Esophagus muscularis mucosa (tissue), 4 donors: Measurements from ENCODE around the gene SOAT2. TPM values are rescaled to one million over a fixed set of nuclear protein-coding genes. Genes with fewer than 3 reads are reported as not detected.

Experiments used
- DNase-seq: peaks from one replicate; pipeline ENCODE4 v3.0.0-alpha.2; 2017; ENCODE audit errors: extremely low spot score
- H3K27ac ChIP-seq, 4 donors: fragments of 200-600 bp; sonication (generic); replicated peaks in 1 of 4; 1 replicate in 3 of 4; 2 replicates in 1 of 4; pipeline ENCODE4 v1.5.1; 2016 to 2019; ENCODE audit warnings: mild to moderate bottlenecking in 1 of 4
- H3K27me3 ChIP-seq, 4 donors: fragments of 200-600 bp; sonication (generic); one replicate each; pipeline versions ENCODE4 v1.5.1 to v1.6.0; 2016 to 2019
- H3K36me3 ChIP-seq, 4 donors: fragments of 200-600 bp; sonication (generic); one replicate each; pipeline ENCODE4 v1.5.1; 2016 to 2019
- H3K4me1 ChIP-seq, 4 donors: fragments of 200-600 bp; sonication (generic); one replicate each; pipeline ENCODE4 v1.5.1; 2016 to 2019
- H3K4me3 ChIP-seq, 4 donors: fragments of 200-600 bp; sonication (generic); 1 replicate in 2 of 4; 2 replicates in 2 of 4; pipeline ENCODE4 v1.5.1; 2016 to 2019; ENCODE audit warnings: mild to moderate bottlenecking in 4 of 4, moderate library complexity in 1 of 4
- H3K9me3 ChIP-seq, 4 donors: fragments of 200-600 bp; sonication (generic); 1 replicate in 3 of 4; 2 replicates in 1 of 4; pipeline ENCODE4 v1.5.1; 2016 to 2019
- EP300 ChIP-seq: sonication (generic); formaldehyde crosslinking; IDR thresholded peaks from one replicate; pipeline ENCODE4 v1.6.1; 2017; ENCODE audit warnings: antibody characterized with exemption
- POLR2A ChIP-seq: fragments of 450-650 bp; IDR thresholded peaks from one replicate; pipeline ENCODE4 v1.6.1; 2017; ENCODE audit warnings: antibody characterized with exemption, moderate library complexity, mild to moderate bottlenecking, low read depth
- POLR2AphosphoS5 ChIP-seq, 2 donors: sonication (generic); formaldehyde crosslinking; IDR thresholded peaks; one replicate each; pipeline ENCODE4 v1.6.1; 2017; ENCODE audit warnings: antibody characterized with exemption in 2 of 2
- WGBS: methylation state at CpG from one replicate; pipeline ENCODE4 v1.1.5; 2018; 5-methylcytosine and 5-hydroxymethylcytosine counted together
- intact Hi-C: fragments of 100-400 bp; cut with DNase I; formaldehyde crosslinking; loops from one replicate; pipeline ENCODE4 v1.15.1; 2023
- total RNA-seq, 4 donors: library from RNA; depleted of rRNA; stranded (reverse); fragments of >200 nt; gene quantifications; one replicate each; pipeline versions ENCODE4 v1.1.0 to v1.2.1, GENCODE V29; 2016
- TF ChIP-seq, protein P1 (sequence below), 3 experiments: fragments of 200-600 bp in 2 of 3; fragments of 450-650 bp in 1 of 3; sonication (generic) in 2 of 3; IDR thresholded peaks; one replicate each; pipeline ENCODE4 v1.5.1; 2017 to 2019; ENCODE audit warnings: antibody characterized with exemption in 3 of 3, mild to moderate bottlenecking in 2 of 3, moderate library complexity in 1 of 3

Gene SOAT2
- total RNA-seq, 4 donors from 2014 or later = not detected

DNA sequence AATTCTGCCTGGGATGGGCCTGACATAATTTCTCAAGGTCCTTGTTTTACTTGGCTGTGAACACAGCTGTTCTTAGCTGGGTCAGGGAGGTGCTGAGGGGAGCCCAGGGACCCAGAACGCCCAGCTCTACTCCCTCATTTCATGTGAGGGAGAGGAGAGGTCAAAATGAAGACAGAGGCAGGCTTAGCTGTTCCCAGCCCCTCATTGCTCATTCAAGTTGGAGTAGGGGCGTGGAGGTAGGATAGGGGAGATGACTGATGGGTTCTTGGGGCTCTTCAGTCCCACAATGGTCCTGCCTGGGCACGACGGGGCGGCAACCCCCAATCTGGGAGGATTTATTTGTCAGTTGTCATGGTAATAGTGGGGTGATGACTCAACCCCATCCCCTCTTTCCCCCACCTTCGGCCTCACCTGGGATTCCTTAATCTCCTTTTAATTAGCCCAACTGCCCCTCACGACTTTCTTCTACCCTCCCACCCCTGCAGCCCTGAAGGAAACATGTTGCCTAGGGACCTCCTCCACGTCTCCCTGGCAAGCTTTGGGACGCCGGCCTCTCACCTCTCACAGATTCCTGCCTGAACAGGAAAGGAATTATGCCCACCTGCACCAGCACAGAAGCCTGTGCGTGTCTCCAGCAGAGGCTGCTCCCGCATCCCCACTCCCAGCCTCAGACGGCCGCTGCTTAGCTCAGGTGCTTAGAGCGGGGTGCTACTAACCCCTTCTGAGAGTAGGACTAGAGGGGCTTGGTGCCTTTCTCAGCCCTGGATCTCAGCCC is 34.3 kb upstream of the SOAT2 start:
- no peaks in the 10 kb centered on the region for H3K9me3 ChIP-seq
- H3K4me3 ChIP-seq = peak overlapping the region in 1 of 4 donors; percentile 10
- H3K27ac ChIP-seq = peak overlapping the region; percentile 83 to 95 (median 90)
- H3K27me3 ChIP-seq = no peaks in the 10 kb centered on the region
- H3K36me3 ChIP-seq = peaks cover 9 to 60% (median 47%) of the 10 kb centered on the region in 4 donors
- TF ChIP-seq EP300 = no peak
- no peak for TF ChIP-seq POLR2A
- peaks cover 89 to 100% (median 99%) of the 10 kb centered on the region in 4 donors for H3K4me1 ChIP-seq
- intact Hi-C loops = no loop called here
- 79% methylated on average over 15 of the region's 15 CpGs for WGBS
- DNase-seq = peak; percentile 91

DNA sequence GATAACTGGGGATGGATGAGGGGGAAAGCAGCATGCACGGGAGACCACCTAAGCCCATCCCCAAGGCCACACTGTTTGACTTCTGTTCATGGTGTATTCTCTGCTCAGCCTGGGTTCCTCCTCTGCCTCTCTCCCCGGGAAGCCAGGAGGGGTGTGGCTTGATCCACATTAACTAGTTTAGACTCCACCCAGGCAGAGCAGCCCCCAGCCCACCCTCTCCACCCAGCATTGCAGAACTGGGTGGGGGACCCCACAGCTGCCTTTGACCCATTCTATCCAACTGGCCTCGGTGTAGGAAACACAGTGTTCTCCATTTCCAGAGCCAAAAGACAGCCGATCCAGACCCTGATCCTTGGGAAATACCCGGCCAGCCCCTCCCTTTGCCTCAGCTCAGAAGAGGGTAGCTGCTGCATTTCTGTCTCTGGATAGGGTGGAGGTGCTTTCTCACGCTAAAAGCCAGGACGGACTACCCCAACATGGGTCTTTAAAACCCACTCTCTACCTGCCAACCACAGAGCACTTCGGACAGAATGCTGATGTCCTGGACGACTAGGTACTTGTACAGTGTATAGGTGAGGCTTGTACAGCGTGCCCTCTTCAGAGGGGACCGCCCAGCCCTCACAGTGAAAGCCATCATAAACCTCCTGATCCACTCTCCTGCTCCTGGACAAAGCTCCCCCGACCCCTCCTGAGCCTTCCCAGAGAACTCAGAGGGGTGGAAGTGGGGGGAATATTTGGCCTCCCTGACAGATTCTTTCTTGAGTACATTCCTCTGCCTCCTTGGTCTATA is 33.5 kb upstream of the SOAT2 start:
- DNase-seq = peak; percentile 93
- no peaks in the 10 kb centered on the region for H3K9me3 ChIP-seq
- 59% methylated on average over 12 of the region's 12 CpGs for WGBS
- intact Hi-C loops = loop anchor here (10.0 kb wide), 1 partner anchor 85 kb away; no protein-coding TSS in a partner anchor
- peak overlapping the region; percentile 83 to 95 (median 90) for H3K27ac ChIP-seq
- TF ChIP-seq, protein P1, sequence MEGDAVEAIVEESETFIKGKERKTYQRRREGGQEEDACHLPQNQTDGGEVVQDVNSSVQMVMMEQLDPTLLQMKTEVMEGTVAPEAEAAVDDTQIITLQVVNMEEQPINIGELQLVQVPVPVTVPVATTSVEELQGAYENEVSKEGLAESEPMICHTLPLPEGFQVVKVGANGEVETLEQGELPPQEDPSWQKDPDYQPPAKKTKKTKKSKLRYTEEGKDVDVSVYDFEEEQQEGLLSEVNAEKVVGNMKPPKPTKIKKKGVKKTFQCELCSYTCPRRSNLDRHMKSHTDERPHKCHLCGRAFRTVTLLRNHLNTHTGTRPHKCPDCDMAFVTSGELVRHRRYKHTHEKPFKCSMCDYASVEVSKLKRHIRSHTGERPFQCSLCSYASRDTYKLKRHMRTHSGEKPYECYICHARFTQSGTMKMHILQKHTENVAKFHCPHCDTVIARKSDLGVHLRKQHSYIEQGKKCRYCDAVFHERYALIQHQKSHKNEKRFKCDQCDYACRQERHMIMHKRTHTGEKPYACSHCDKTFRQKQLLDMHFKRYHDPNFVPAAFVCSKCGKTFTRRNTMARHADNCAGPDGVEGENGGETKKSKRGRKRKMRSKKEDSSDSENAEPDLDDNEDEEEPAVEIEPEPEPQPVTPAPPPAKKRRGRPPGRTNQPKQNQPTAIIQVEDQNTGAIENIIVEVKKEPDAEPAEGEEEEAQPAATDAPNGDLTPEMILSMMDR (IDR thresholded peaks at IDR 0.05) = no peak
- no peak for TF ChIP-seq EP300
- peak; percentile 49 to 55 for TF ChIP-seq POLR2AphosphoS5 (IDR thresholded peaks at IDR 0.05)
- H3K4me1 ChIP-seq = peaks cover 87 to 100% (median 99%) of the 10 kb centered on the region in 4 donors
- H3K36me3 ChIP-seq = peaks cover 14 to 60% (median 42%) of the 10 kb centered on the region in 4 donors
- no peaks in the 10 kb centered on the region for H3K27me3 ChIP-seq
- peak overlapping the region in 3 of 4 donors; percentile 0 to 16 (median 13) for H3K4me3 ChIP-seq

DNA sequence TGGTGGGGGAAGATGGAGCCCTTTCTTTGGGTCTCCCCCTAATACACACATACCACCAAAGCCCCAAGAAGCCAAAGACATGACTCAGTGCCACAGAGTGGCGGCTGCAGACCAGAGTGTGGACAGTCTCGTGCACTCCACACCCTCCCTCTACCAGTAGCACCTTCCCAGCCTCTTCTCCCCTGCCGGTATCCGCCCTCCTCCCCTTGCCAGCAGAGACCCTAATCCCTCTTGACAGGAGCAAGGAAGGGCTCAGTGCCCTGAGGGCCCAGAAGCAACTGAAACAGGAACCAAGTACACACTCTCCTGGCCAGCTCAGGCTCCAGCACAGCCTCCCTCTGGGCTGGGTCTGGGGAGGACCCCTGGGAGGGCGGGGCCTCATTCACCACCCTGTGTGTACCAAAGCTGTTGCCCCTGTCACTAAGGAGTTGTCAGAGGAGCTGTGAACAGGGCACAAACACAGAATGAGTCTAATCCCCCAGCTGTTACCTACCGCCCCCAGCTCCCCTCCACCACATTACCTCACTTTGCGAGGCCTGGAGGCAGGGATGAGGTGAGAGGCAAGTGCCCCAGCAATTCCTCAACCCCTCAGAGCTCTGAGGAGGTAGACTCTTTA is 32.3 kb upstream of the SOAT2 start:
- intact Hi-C loops = loop anchor here (10.0 kb wide), 1 partner anchor 84 kb away; no protein-coding TSS in a partner anchor
- H3K36me3 ChIP-seq = peaks cover 17 to 60% (median 40%) of the 10 kb centered on the region in 4 donors
- 56% methylated on average over 7 of the region's 7 CpGs for WGBS
- H3K27me3 ChIP-seq = no peaks in the 10 kb centered on the region
- H3K9me3 ChIP-seq = no peaks in the 10 kb centered on the region
- no peak for DNase-seq
- H3K4me3 ChIP-seq = no peak overlapping the region
- TF ChIP-seq POLR2A = no peak
- no peak for TF ChIP-seq EP300
- TF ChIP-seq, protein P1 (IDR thresholded peaks at IDR 0.05) = no peak
- TF ChIP-seq POLR2AphosphoS5 (IDR thresholded peaks at IDR 0.05) = no peak
- peak overlapping the region; percentile 83 to 95 (median 90) for H3K27ac ChIP-seq
- H3K4me1 ChIP-seq = peaks cover 75 to 100% (median 99%) of the 10 kb centered on the region in 4 donors

DNA sequence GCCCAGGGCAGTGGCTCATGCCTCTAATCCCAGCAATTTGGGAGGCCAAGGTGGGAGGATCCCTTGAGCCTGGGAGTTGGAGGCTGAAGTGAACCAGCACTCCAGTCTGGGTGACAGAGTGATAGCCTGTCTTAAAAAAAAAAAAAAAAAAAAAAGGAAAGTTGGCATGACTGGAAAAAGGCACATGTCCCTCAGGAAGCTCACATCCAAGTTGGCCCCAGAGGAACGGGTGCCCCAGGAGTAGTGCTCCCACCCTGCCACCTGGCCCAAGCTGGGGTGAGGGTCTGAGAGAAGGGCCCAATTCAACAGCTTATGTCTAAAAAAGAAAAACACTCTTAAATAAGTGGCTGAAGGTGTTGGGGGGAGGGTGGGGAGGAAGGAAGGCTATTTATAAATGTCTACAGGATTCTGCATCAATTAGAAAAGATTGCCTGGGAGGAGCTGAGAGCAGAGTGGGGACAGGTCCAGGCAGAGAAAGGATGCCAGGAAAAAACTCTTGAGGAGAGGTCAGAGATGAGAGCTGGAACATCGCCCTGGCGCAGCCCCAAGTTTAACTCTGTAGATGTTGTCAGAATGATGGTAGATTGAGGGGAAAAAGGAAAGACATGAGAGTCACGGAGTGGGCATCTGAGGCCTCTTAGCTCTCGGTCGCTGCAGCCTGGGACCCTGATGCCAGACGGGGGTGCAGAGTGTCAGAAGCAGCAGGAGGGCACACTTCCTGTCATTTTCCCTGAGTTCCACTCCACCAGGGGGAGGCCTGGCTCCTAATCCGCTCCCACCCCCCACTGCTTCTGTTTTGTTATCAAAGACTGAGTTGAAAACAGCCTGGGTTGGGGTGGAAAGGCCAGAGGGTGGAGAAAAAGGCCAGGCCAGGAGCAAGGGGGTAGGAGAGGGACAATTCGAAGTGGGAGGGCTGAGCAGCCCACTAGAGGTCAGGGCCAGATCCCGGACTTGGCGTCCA is 31.4 kb upstream of the SOAT2 start:
- Histone ChIP-seq H3K4me3 (peak overlapping the region; percentile 1 to 34 (median 13)), H3K4me1 (peaks cover 67 to 100% (median 99%) of the 10 kb centered on the region in 4 donors), H3K27ac (peak overlapping the region; percentile 83 to 95 (median 90)), H3K9me3 (no peaks in the 10 kb centered on the region), H3K27me3 (no peaks in the 10 kb centered on the region), H3K36me3 (peaks cover 25 to 60% (median 41%) of the 10 kb centered on the region in 4 donors)
- TF ChIP-seq EP300 (no peak), POLR2A (no peak), POLR2AphosphoS5 (IDR thresholded peaks at IDR 0.05) (peak; percentile 56 to 65)
- TF ChIP-seq, protein P1 (IDR thresholded peaks at IDR 0.05) = peak in 1 of 3 experiments; percentile 7
- intact Hi-C loops = loop anchor here (10.0 kb wide), 1 partner anchor 83 kb away; no protein-coding TSS in a partner anchor
- DNase-seq = peak; percentile 96
- 22% methylated on average over 11 of the region's 11 CpGs for WGBS
